Measurements from ENCODE around the gene FOXK1.
"Not testable (repeated sequence)": the region's sequence is repeated elsewhere in the genome, so short reads cannot be mapped to it uniquely, and the experiment has no call there.

The FOXK1 gene

GRCh38 chr7:4681886-4682620, at the start of gene FOXK1:
TSS of gene FOXK1 (plus strand) at chr7:4682295. CDS start at chr7:4682309, 14 bp downstream.
- DNase-seq (ENCODE audit: low read depth in 2 of 2): peak; percentile 48 to 52

DNA sequence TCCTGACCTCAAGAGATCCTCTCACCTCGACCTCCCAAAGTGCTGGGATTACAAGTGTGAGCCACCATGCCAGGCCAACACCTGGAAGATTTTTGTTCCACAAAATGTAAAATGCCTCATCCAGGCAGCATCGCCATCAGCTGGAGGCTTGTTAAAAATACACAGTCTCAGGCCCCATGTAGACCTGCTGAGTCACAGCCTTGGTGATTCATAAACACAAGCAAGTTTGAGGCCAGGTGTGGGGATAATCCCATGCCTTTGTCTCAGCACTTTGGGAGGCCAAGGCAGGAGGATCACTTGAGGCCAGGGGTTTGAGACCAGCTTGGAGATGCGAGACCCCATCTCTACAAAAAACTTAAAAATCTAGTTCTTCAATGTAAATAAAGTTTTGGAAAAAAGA, 49.1 kb upstream of the FOXK1 start:
- no peak for DNase-seq (ENCODE audit: low read depth in 2 of 2)

GRCh38 chr7:4634166-4634565, 47.9 kb upstream of the FOXK1 start:
- DNase-seq (ENCODE audit: low read depth in 2 of 2): no peak

GRCh38 chr7:4638781-4639575, 43.1 kb upstream of the FOXK1 start:
- DNase-seq (ENCODE audit: low read depth in 2 of 2): no peak

GRCh38 chr7:4641091-4641666, 40.9 kb upstream of the FOXK1 start:
- no peak for DNase-seq (ENCODE audit: low read depth in 2 of 2)

- peak; percentile 83 to 87 for DNase-seq (ENCODE audit: low read depth in 2 of 2)
Measured at GRCh38 chr7:4641667-4642467, 40.2 kb upstream of the FOXK1 start.

GRCh38 chr7:4642468-4643203, 39.5 kb upstream of the FOXK1 start:
- no peak for DNase-seq (ENCODE audit: low read depth in 2 of 2)

DNA sequence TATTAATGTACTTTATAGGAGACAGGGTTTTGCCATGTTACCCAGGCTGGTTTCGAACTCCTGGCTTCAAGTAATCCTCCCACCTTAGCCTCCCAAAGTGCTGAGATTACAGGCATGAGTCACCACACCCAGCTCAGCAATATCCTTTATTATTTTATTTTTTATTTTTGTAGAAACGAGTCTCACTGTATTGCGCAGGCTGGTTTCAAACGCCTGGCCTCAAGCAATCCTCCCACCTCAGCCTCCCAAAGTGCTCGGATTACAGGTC, 39.0 kb upstream of the FOXK1 start:
- not testable (repeated sequence) for DNase-seq (ENCODE audit: low read depth in 2 of 2)

DNA sequence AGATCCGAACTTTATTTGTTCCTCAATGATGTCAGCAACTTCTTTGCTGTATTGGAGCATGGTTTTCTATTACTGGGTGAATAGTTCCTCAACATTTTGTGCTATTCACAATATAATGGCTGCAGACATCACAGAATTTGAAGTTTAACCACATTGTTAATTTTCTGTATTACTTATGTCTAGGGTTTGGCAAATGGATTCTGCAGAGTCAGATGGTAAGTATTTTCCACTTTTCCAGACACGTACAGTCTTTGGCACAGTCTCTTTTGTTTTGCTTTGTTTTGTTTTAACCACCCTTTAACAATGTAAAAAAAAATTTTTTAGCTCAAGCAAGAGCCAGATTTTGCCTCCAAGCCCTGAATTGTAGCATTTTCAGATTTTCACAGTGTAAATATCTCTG, 36.8 kb upstream of the FOXK1 start:
- DNase-seq (ENCODE audit: low read depth in 2 of 2): no peak

DNA sequence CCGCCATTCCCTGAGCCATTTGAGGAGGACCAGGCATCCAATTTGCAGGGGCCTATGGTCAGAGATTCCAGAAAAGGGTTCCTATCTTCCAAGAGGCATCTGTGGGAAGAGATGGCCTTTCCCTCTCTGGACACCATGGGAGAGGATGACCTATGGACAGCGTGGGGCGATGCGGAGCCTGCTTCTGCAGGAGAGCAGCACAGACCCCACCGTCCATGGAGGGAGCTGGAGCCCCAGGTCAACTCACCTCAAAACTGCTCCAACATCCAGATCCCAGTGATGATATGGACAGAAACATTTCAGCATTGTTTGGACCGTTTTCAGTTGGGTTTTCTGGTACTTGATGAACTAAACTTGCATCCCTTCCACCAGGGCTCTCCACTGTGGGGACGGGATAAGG, 34.0 kb upstream of the FOXK1 start:
- DNase-seq (ENCODE audit: low read depth in 2 of 2): no peak

DNA sequence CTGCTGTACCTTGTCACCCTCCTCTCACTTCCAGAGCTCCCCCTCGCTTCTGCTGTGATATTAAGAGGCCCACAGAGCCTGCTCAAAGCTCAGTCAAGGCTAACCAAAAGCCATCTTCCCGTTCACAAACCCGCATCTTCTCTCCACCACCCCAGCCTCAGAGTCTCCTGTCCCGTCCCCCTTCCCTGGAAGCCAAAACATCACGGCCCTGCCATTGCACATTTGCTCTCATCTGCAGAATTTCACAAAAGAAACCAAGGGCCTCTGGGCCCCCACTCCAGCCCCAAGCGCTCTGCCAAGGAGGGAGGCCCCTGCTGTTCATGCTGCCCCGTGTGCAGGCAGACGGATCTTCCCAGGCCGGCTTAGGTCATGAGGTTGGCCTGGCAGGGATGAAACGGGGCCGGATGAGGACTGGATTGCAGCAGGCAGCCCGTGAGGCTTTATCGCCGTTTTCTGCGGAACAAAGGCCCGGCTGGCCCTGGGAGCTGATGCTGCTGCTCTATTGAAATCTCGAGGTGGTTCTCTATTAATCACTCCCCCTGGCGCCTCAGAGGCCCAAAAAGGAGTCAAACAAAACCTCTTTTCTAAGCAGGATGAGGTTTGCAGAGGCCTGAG, 31.6 kb upstream of the FOXK1 start:
- DNase-seq (ENCODE audit: low read depth in 2 of 2): no peak

GRCh38 chr7:4653771-4654170, 28.3 kb upstream of the FOXK1 start:
- no peak for DNase-seq (ENCODE audit: low read depth in 2 of 2)

DNA sequence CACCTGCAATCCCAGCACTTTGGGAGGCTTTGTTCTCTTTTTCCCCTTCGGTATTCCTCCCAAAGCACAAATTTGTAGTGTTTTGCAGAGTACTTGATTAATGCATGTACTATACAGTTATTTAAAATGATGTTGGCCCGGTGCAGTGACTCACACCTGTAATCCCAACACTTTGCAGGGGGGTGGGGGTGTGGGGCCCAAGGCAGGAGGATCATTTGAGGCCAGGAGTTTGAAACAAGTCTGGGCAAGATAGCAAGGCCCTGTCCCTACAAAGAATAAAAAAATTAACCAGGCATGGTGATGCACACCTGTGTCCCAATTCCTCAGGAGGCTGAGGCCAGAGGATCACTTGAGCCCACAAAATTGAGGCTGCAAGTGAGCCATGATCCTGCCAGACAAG, 26.8 kb upstream of the FOXK1 start:
- no peak for DNase-seq (ENCODE audit: low read depth in 2 of 2)

GRCh38 chr7:4655896-4656295, 26.2 kb upstream of the FOXK1 start:
- no peak for DNase-seq (ENCODE audit: low read depth in 2 of 2)

- no peak for DNase-seq (ENCODE audit: low read depth in 2 of 2)
Measured at GRCh38 chr7:4657640-4658417, 24.3 kb upstream of the FOXK1 start.

- DNase-seq (ENCODE audit: low read depth in 2 of 2): no peak
Measured at GRCh38 chr7:4659551-4660286, 22.4 kb upstream of the FOXK1 start.

DNA sequence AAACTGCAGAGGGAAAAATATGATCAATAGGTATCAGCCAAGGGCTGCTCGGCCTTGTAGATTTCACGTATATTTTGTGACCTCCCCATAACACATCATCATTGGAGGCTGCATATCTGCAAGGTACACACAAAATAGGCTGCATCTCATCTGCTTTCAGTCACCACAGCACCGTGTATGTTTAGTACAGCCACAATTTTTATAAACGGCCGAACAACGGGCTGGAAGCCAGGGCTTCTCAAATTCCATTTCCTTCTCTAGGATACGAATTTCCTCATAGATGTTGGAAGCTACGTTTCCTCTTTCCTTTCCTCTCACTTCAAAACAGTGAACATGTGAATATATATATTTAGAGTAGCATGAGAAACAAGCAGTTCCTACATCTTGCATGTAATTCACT, 20.2 kb upstream of the FOXK1 start:
- no peak for DNase-seq (ENCODE audit: low read depth in 2 of 2)

DNA sequence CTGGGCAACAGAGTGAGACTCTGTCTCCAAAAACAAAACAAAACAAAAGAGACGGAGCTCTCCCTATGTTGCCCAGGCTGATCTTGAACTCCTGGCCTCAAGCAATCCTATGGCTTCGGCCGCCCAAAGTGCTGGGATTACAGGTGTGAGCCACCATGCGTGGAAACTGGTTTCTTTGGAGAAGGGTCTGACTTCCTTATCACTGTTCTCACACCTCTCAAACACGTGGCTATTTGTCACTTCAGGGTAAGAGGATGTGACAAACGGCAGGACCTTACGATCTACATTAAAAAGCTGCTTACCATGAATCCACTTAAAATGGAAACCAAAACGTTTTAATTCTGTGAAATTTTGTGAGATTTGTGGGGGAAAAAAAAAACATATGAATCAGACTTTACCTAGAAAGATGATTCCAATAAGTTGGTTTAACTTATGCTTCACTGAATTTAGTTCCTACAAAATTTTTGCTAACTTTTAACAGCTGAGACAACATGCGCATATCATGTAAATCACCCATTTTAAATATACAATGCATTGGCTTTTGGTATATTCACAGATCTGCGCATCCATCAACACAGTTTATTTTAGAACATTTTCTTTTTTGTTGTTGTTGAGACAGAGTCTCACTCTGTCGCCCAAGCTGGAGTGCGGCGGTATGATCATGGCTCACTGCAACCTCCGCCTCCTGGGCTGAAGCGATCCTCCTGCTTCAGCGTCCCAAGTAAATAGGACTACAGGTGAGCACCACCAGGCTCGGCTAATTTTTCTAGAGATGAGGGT, 18.7 kb upstream of the FOXK1 start:
- no peak for DNase-seq (ENCODE audit: low read depth in 2 of 2)

- peak; percentile 85 to 87 for DNase-seq (ENCODE audit: low read depth in 2 of 2)
Measured at GRCh38 chr7:4665661-4666060, 16.4 kb upstream of the FOXK1 start.
